Measurements from ENCODE around the gene BMPR1A. TPM values are rescaled to one million over a fixed set of nuclear protein-coding genes. Genes with fewer than 3 reads are reported as not detected.

BMPR1A gene
- total RNA-seq, 6 experiments from 2014 or later, result 41.9 to 50.5 (median 46.6) TPM

- peaks cover 4% of the 10 kb centered on the region; the same call in 1 of the 2 replicates for H3K36me3 Mint-ChIP-seq (ENCODE audit: low read depth)
- H3K9me3 Mint-ChIP-seq, result no peaks in the 10 kb centered on the region
- no peak for TF ChIP-seq CTCF (IDR thresholded peaks at IDR 0.05)
- no peak for DNase-seq
- H3K4me1 Mint-ChIP-seq (ENCODE audit: low read depth), result peaks cover 31% of the 10 kb centered on the region
- H3K27me3 Mint-ChIP-seq (ENCODE audit: insufficient read depth), result no peaks in the 10 kb centered on the region; the same call in none of the 2 replicates
- H3K27ac Mint-ChIP-seq, result no peak overlapping the region
- H3K4me3 Mint-ChIP-seq, result no peak overlapping the region
Observed at GRCh38 chr10:86804805-86805204, 48.4 kb downstream of the BMPR1A start.

GRCh38 chr10:86813101-86813500 lies 56.7 kb downstream of the BMPR1A start:
- H3K27ac Mint-ChIP-seq, result peak overlapping the region; percentile 7; the same call in 1 of the 2 replicates
- peak; percentile 12 for DNase-seq
- no peak for TF ChIP-seq CTCF (IDR thresholded peaks at IDR 0.05)

GRCh38 chr10:86813982-86814381 lies 57.6 kb downstream of the BMPR1A start:
- Mint-ChIP-seq H3K36me3 (ENCODE audit: low read depth) (peaks cover 22% of the 10 kb centered on the region), H3K4me3 (no peak overlapping the region), H3K27me3 (ENCODE audit: insufficient read depth) (no peaks in the 10 kb centered on the region), H3K4me1 (ENCODE audit: low read depth) (peaks cover 40% of the 10 kb centered on the region), H3K27ac (no peak overlapping the region), H3K9me3 (no peaks in the 10 kb centered on the region)
- no peak for TF ChIP-seq CTCF (IDR thresholded peaks at IDR 0.05)
- DNase-seq, result no peak

More at GRCh38 chr10:86813101-86813500, 56.7 kb downstream of the BMPR1A start:
- H3K4me3 Mint-ChIP-seq, result no peak overlapping the region
- H3K4me1 Mint-ChIP-seq (ENCODE audit: low read depth), result peaks cover 40% of the 10 kb centered on the region
- H3K9me3 Mint-ChIP-seq, result no peaks in the 10 kb centered on the region
- no peaks in the 10 kb centered on the region for H3K27me3 Mint-ChIP-seq (ENCODE audit: insufficient read depth)
- H3K36me3 Mint-ChIP-seq (ENCODE audit: low read depth), result peaks cover 22% of the 10 kb centered on the region

- Mint-ChIP-seq H3K4me1 (ENCODE audit: low read depth) (peaks cover 40% of the 10 kb centered on the region), H3K4me3 (peak overlapping the region; percentile 21; the same call in 1 of the 2 replicates), H3K36me3 (ENCODE audit: low read depth) (peaks cover 22% of the 10 kb centered on the region), H3K27ac (peak overlapping the region; percentile 52), H3K9me3 (no peaks in the 10 kb centered on the region), H3K27me3 (ENCODE audit: insufficient read depth) (no peaks in the 10 kb centered on the region)
- DNase-seq, result peak; percentile 33
- no peak for TF ChIP-seq CTCF (IDR thresholded peaks at IDR 0.05)
Observed at GRCh38 chr10:86815035-86815617, 58.7 kb downstream of the BMPR1A start.

- peaks cover 40% of the 10 kb centered on the region for H3K4me1 Mint-ChIP-seq (ENCODE audit: low read depth)
Observed at GRCh38 chr10:86815640-86816039, 59.2 kb downstream of the BMPR1A start.

More at GRCh38 chr10:86815640-86816039, 59.2 kb downstream of the BMPR1A start:
- Mint-ChIP-seq H3K27me3 (ENCODE audit: insufficient read depth) (no peaks in the 10 kb centered on the region), H3K4me3 (no peak overlapping the region), H3K27ac (no peak overlapping the region), H3K9me3 (no peaks in the 10 kb centered on the region), H3K36me3 (ENCODE audit: low read depth) (peaks cover 17% of the 10 kb centered on the region)
- DNase-seq, result no peak
- no peak for TF ChIP-seq CTCF (IDR thresholded peaks at IDR 0.05)
